GM19035 (cell line): ENCODE results near the gene TMEM212.
A peak's percentile ranks its signal among the peaks of the same experiment; 100 is the strongest.

ENCODE experiments used
- ATAC-seq: cut with Tn5 transposase; IDR thresholded peaks from one replicate; pipeline ENCODE4 v1.9.1; 2021; ENCODE audit not compliant: unreplicated experiment

TMEM212 gene

DNA sequence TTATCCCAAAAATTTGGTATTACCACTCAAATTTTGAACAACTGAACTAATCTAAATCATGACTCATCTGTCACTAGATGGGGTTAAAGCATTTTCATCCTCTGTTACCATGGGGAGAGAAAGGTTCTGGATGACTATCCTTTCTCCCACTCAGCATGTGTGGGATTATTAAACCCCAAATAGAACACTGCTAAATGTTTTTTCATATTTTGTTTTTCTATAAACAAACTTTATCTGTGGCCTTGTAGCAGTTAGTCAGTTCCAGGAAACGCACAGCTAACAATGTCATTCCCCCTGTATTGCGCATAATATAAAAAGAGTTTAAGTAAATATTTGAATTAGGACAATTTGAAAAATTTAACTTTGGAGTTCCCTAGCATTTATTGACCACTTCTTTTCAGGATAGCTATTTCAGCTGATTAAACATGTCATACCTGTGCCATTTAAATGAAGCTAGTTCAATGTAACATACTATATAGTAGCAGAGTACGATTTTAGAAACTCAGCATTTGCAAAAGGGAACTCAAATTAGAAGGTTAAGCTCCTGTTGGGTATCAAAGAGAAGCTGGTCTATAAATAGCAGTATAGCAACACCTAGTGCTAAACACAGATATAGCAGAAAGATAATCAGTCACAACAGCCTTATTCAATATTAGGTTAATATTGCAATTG, 9.2 kb upstream of the TMEM212 start:
- ATAC-seq: no peak

DNA sequence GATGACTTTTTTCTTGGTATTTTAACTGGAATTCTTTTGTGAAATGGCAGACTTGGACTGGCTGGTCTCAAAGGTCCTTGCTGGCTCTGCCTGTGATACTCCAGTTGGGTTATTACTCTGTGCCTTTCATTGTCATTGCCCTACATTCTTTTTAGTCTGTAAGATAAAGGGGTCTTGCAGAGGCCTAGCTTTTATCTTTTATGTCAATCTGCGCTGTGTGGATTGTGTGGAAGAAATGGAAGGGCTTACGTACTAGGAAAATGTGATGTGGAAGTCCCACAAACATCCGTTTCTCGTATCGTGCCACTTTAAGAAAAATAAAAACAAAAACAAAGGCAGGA, 8.7 kb upstream of the TMEM212 start:
- ATAC-seq: no peak

DNA sequence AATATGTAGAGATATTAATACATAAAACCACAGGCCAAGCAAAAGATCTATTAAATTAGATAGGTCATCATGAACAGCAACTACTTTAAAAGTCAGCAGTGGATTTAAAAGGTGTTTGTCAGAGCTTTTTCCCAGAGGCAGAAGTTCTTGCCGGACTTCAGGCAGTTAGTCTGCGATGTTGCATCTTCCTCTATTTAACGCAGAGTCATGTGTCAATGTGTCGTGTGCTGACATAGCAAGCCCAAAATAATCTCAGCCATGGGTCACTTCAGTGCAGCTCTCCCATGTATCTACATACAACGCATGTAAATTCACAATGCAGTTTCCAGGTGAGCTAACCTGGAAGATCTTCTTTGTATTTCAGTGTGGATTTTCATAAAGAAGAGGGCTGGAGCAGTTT, 8.0 kb upstream of the TMEM212 start:
- no peak for ATAC-seq

DNA sequence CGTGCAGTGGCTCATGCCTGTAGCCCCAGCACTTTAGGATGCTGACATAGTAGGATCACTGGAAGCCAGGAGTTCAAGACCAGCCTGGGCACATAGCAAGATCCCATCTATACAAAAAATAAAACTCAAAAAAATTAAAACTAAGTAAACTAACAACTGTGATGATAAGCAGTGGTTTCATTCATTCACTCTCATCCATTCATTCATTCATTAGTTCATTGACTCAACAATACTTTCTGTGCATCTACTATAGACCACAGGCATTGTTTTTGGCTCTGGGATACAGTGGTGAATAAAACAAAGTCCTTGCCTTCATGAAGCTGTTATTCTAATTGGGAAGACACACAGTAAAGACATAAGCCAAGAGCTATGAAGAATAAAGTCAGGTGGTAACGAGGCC, 7.5 kb upstream of the TMEM212 start:
- no peak for ATAC-seq

DNA sequence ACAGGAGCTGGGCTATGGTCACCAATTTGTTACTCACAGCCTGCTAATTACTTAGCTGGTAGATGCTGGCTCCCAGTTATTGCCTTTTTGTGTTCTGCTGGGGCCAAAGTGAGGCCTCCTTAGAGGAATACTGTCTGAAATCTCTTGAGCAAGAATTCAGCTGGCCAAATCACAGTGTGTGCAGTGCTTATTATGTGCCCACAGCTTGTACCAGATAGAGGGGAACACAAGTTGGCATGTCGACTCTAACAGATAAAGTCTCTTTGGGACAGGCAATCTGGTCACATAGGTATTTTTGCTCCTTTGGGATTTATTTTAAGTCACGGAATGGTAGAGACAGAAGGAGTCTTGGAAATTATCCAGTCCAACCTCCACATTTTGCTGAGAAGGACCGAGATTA, 6.3 kb upstream of the TMEM212 start:
- ATAC-seq: no peak

DNA sequence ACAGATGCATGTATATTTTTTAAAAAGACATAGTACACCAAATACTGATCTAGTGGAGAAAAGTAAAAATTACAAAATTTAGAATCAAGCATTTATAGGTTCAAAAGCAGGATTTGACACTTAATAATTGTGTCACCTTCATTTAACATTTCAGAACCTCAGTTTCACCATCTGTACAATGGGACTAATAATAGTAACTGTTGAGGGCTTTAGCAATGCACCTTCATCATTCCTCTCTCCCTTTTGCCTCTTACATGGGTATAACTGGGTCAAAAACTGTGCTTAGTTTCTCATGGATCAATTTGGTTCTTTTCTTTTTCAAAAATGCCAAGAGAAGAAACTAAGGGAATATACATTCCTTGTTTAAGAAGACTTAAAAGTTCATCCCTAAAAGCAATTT, 5.5 kb upstream of the TMEM212 start:
- ATAC-seq: no peak

DNA sequence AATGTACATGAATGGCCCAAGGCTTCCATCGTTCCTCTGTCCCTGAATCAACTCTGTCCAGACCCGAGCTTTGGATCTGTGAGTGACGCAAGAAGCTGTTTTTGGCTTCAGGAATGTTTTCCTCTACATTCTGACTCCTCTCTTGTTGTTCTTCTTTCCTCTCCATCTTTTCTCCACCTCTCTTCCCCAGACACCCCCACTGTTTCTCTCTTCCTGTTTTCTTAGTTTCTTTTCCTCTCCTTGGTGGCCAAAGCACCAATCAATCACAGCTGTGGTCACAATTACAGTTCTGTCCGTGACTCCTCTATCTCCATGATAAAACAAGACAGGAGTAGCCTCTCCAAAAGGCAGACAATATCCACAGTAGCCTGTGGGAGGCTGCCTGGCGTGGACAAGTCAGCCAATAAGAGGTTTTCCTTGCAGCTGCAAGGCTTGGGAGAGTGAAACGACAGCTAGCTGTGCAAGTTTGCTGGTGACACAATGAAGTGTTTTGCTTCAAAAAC, 4.9 kb upstream of the TMEM212 start:
- no peak for ATAC-seq

DNA sequence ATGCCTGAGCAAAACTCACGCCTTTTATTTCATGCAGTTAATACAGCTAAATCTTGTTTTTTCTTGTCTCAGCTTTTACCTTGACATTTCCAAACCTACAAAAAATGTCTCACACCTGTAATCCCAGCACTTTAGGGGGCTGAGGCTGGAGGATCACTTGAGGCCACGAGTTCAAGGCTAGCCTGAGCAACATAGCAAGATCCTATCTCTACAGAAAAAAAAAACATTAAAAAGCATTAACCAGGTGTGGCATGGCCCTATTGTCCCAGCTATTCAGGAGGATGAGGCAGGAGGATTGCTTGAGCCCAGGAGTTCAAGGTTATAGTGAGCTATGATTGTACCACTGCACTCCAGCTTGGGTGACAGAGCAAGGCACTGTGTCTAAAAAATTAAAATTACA, 3.9 kb upstream of the TMEM212 start:
- ATAC-seq: no peak

DNA sequence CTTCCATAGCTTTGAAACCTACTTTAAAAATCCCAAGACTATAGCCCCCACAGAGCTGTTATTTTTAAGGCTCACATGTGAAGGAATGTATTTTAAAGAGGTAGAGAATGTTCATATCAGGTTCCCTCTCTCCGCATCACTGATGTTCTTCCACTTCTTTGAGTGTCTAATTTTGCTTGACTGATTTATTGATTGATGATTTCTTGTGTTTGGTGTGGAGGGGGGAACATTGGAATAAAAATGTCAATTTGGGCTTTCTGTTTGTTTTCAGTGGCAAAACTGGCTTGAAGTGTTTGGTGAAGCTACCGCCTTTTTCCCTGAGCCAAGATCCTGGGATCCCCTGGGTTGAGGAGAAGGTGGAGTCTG, 2.7 kb upstream of the TMEM212 start:
- no peak for ATAC-seq

DNA sequence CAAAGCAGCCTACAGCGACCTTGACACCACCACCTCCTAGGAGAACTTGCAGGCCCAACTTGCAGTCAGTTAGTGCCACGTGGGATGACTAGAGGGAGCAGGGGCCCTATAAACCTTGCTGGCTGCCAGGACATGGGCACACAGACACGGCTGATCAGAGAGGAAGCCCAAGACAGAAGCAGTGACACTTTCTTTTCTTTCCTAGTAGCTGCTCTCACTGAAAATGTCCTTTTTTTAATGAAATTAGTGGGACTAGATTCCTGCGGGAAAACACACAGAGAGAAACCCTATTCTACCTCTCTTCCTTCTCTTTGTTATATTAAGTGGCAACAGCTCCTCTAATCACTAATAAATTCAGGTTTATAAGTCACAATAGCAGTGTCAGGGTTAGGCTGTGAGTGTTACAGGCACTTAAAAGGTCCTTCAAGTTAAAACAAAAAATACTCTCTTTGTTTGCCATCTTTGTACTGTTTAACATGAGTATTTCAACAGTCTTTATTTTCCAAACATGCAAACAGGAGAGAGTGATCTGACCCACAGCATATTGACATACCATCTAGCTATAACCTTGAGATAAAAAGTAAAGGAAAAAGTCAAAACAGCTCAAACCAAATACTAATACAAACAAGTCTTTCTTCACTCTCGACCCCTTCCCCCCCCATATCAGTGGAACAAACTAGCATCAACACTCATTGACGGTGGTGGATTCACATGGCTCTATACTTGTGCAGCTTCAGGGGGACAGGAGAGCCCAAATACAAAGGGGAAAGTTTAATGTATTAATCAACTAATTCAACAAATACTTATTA, 2.1 kb upstream of the TMEM212 start:
- no peak for ATAC-seq

DNA sequence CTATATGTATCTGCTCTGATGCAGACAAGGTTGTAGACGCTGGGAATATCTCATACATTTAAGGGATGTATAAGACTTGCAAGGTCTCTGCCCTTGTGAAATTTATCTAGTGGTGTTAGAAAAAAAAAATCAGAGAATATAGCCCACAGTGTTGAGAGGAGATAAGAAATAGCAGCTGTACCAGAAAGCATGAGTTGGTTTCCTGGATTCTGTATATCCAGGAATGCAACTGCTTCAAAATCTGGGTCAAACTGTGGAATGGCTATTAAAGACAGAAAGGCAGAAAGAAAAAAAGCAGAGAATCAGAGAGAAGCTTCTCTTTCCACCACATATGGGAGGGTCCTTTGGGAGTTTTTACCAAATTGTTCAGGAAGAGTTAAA, 1.5 kb upstream of the TMEM212 start:
- no peak for ATAC-seq

DNA sequence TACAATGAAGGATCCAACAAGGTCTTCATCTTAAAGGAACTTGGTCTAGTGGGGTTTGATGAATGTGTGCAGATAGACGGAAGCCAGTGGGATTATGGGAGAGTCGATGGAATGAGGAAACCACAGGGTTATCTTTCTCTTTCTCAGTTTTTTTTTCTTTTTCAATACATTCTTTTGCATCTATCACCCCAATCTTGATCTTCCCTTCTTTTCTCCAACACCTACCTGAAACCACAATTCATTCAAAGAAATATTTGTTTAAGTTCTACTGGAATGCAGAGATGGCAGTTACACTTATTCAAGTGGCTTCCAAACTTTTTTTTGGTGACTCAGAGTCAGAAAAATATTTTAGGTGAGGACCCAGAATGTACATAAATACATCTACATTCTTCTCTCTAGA, 1.7 kb downstream of the TMEM212 start:
- no peak for ATAC-seq

DNA sequence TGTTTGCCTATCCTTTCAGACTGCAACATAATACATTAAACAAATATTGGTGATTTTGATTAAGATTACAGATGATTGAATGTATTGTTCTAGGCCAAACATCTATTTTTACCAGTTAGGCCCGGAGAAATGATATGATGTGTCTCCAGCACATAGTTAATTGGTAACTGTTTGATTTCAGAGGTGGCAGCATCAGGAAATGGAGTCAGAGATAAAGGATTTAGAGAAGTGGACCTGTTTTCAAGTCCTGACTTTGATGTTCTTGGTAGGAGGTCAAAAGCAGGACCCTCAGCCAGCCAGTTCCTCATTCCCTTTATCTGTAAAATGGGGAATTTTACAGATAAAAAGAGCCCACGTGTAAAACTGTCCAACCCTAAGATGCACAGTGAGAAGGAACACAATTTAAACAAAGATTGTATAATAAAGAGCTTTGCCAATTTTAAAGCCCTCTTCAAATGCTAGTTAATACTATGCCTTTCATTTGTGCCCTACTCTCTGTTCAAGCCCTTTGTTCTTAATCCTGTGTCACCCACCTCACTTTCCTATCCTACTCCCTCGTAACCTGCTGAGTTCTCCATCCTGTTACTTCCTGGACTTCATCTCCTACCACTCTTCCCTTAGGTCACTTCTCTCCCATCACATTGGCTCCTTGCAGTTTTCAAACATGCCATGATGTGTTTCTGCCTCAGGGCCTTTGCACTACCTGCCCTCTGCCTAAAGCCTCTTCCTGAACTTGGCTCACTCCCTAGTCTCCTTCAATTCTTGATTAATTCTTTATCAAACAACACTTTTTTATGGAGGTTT, 2.5 kb downstream of the TMEM212 start:
- no peak for ATAC-seq

DNA sequence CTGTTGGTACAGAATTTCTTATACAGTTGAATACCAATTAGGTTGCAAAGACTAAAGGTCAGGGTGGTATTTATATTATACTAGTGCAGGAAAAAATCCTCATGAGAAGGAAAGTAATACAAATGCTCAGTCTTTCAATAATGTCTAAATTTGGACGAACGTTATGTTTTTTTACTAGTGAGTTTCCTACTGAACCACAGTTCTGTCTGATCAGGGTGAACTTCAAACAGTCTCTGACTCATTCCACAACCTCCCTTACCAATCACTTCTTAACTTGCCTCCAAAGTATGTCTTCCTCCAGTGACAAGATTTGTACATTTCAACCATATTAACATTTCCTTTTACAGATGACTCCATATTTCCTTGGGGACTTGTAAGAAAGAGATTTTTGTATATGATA, 3.4 kb downstream of the TMEM212 start:
- peak; percentile 99 for ATAC-seq

DNA sequence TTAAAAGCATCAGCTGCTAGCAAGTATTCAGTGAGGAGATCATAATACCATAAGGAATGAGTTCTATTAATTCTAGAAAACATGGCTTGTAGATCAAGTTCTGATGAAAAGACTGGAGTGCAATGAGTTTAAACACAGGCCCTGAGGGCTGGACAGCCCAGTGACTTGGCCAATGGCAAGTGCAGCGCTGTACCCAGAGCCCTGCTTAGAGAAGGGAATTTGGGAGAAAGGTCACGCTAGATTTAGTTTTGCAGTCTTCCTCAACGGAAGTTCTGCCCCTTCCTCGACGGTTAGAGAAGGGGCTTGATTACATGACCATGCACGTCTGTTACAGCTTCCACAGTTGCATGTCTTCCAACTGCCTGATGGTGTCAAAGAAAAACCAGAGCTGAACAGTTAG, 4.0 kb downstream of the TMEM212 start:
- ATAC-seq: no peak

DNA sequence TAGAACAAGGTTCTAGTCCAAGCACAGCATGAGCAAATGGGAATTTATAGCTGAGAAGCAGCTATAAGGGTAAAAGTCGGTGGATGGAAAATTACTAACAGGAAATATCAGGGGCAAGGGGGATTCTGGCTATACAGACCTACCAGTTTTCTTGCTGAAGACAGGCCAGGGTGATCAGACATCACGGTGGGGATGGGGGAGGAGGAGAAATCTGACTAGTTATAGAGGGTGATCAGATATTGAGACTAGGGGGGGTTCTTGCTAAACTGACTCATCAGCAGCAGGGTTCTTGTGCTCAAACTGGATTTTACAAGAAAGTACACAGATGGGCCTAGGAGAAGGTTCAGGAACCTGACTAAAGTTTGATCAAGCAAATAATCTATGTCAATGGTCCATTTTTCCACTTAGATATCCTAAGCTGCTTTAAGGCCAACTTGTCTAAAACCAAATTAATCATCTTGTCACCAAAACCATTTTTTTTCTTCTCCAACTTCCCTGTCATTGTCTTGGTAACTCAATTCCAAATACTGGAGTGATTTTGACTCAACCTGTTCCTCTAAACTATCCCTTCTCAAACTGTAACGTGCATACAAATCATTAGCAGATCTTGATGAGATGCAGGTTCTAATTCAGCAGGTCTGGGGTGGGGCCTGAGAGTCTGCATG, 4.6 kb downstream of the TMEM212 start:
- no peak for ATAC-seq

DNA sequence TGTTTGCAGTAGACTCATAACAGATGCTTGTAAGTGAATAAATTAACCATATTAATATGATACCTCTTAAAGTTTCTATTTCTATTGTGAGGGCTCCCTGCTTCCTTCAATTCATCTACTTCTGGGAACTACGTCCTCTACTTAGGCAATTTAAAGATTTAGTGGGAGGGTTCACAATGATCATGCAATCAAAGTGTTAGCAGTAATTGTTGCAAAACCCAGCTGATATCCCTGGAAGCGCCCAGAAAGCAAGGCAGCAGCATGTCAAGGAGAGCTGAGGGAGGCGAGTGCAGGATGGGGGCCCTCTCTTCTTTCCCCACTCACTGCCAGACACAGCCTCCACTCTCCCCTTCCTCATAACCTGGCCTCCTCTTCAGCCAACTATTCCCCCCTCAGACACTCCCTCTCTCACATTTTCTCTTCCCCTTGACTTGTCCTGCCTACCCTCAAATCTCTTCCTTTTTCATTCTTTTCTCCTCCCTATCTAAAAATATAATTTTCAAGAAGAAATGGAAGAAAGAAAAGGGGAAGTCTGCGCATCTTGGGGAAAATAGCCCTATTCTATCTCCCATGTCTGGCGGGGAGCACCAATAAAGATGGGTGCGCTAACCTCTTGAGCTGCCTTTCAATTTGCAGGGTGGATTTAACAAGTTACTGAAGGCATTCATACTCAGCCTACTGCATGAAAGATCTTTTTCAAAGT, 6.6 kb downstream of the TMEM212 start:
- ATAC-seq: no peak

DNA sequence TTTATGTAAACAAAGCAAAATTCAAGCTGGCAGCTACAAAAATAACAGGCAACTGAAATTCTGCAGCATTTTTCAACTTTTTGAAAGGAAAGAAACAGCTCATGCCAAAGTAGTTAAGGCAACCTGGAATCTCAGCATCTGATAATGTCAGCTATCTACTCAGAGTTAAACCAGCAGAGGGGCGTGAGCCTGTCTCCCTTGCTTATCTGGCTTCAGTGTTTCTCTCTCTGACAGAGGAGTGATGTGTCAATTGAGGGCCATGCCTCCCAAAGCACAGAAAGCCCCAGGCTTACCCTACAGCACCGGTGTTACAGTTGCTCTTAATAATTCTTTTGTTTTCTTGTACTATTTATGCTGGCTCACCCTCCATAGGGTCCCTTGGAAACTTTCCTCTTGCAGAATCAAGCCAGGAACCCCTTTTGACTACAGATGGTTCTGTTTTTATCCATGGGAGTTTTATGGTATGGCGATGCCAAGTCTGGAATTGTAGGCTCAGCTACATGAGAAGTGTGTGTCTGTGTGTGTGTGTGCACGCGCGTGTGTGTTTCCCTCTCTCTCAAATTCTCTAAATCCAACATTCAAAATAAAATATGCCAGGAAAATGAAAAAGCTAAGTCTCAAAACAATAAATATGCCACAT, 7.3 kb downstream of the TMEM212 start:
- no peak for ATAC-seq

DNA sequence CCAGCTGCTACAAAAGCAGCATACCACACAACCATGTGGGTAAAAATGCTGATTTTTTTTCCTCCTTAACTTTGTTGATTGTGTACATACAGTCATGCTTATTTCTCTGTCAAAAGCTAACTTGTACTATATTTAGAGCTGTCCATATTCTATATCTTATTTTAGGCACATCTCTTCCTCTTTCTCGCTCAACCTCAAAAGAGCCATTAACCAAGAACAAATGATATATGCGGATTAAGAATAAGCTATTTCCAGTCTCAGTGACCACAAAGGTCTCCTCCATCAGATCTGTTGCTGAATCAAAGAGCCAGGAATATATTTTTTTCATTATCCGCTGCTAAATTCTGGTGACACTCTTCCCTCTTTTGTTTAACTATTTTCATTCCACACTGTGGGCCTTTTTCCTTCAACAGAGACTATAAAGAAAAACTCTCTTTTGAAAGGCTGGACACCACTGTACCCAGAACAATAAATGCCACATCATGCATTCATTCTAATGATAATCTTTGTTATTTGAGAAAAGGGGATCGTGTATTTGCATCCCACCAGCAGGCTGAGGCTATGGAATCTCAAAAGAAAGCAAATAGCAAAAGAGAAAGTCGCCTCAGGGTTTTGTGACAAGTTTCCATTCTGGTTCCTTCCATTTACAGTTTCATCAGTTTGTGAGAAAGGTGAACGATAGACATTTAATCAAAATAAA, 8.0 kb downstream of the TMEM212 start:
- no peak for ATAC-seq

DNA sequence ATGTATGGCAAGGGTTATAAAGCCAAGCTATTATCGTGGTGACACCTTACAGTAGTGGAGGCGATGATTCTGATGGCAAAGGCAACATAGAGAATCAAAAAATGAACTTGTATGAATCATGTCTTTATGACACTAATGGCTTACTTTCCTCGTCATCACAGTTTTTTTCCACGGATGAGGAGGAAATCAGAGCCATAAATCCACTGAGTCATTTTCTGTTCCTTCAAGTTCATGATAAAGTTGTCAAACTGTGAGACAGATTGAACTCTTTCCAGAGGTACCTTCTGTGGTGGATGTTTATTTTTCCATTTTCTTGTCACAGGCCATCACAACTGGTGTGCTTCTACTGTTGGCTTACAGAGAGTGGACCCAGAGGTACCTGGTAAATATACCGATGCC, 8.5 kb downstream of the TMEM212 start:
- ATAC-seq: no peak
